Smooth muscle cell (in vitro differentiated cells): ENCODE data around the gene SLC1A1. TPM values are rescaled to one million over a fixed set of nuclear protein-coding genes. Genes with fewer than 3 reads are reported as not detected.

ENCODE experiments used
- DNase-seq: peaks from one replicate; lab custom pipeline; 2025; ENCODE audit not compliant: unreplicated experiment; lab: John Stamatoyannopoulos, UW
- H2AFZ ChIP-seq: fragments of 200-600 bp; sonication (generic); 2 replicates; pipeline ENCODE4 v1.6.0; 2016; ENCODE audit warnings: antibody characterized with exemption, low read depth, mild to moderate bottlenecking
- H3F3A ChIP-seq: fragments of 200-600 bp; sonication (generic); 2 replicates; pipeline ENCODE4 v1.6.0; 2017; ENCODE audit warnings: antibody characterized with exemption, low read depth
- H3K27ac ChIP-seq: fragments of 200-600 bp; sonication (generic); 2 replicates; pipeline ENCODE4 v1.5.1; 2016; ENCODE audit warnings: low read depth, mild to moderate bottlenecking
- H3K27me3 ChIP-seq: fragments of 200-600 bp; sonication (generic); 2 replicates; pipeline ENCODE4 v1.6.1; 2016; ENCODE audit warnings: low read depth, mild to moderate bottlenecking
- H3K36me3 ChIP-seq: fragments of 200-600 bp; sonication (generic); 2 replicates; pipeline ENCODE4 v1.5.1; 2016; ENCODE audit warnings: low read depth
- H3K4me1 ChIP-seq: fragments of 200-600 bp; sonication (generic); 2 replicates; pipeline ENCODE4 v1.5.1; 2016; ENCODE audit warnings: low read depth
- H3K4me2 ChIP-seq: fragments of 200-600 bp; sonication (generic); 2 replicates; pipeline ENCODE4 v1.6.0; 2016; ENCODE audit warnings: mild to moderate bottlenecking
- H3K4me3 ChIP-seq: fragments of 200-600 bp; sonication (generic); 2 replicates; pipeline ENCODE4 v1.5.1; 2016; ENCODE audit warnings: mild to moderate bottlenecking
- H3K79me2 ChIP-seq: fragments of 200-600 bp; sonication (generic); 2 replicates; pipeline ENCODE4 v1.6.0; 2016; ENCODE audit warnings: low read depth, mild to moderate bottlenecking
- H3K9ac ChIP-seq: fragments of 200-600 bp; sonication (generic); 2 replicates; pipeline ENCODE4 v1.6.0; 2016; ENCODE audit warnings: low read depth
- H3K9me3 ChIP-seq: fragments of 200-600 bp; sonication (generic); replicated peaks from 2 replicates; pipeline ENCODE4 v1.5.1; 2016; ENCODE audit warnings: low read depth
- H4K20me1 ChIP-seq: fragments of 200-600 bp; sonication (generic); 2 replicates; pipeline ENCODE4 v1.6.0; 2016; ENCODE audit warnings: low read depth
- CTCF ChIP-seq: fragments of 200-600 bp; sonication (generic); IDR thresholded peaks from 2 replicates; pipeline ENCODE4 v1.5.1; 2017; ENCODE audit warnings: borderline replicate concordance, mild to moderate bottlenecking, antibody characterized with exemption; ENCODE audit not compliant: insufficient read depth, poor library complexity, severe bottlenecking
- WGBS: methylation state at CpG from one replicate; pipeline ENCODE4 v1.1.7; 2016; ENCODE audit warnings: low lambda C conversion rate; 5-methylcytosine and 5-hydroxymethylcytosine counted together
- polyA plus RNA-seq: library from polyadenylated mRNA; unstranded; fragments of >200 nt; fragmentation: Nextera tagmentation; extraction: Ambion mirVana; gene quantifications from 2 replicates; pipeline ENCODE4 v1.2.1, GENCODE V29; 2016
- total RNA-seq: library from RNA; depleted of rRNA; stranded (reverse); fragments of >200 nt; gene quantifications from 2 replicates; pipeline ENCODE4 v1.2.3, GENCODE V29; 2014

SLC1A1 gene
- total and polyA plus RNA-seq, 2 experiments from 2014 or later: 11.3 to 15.6 TPM

GRCh38 chr9:4496497-4496896 is 6.2 kb downstream of the SLC1A1 start:
- H3K27ac ChIP-seq: no peak overlapping the region
- no peak overlapping the region for H2AFZ ChIP-seq
- no peaks in the 10 kb centered on the region for H3K9me3 ChIP-seq
- H3K27me3 ChIP-seq: no peaks in the 10 kb centered on the region
- H3K4me2 ChIP-seq: no peak overlapping the region
- H3K9ac ChIP-seq: no peak overlapping the region
- H3K4me3 ChIP-seq: no peak overlapping the region
- no peak for TF ChIP-seq CTCF
- peaks cover 8% of the 10 kb centered on the region for H3F3A ChIP-seq
- peaks cover 14% of the 10 kb centered on the region for H3K4me1 ChIP-seq
- no peaks in the 10 kb centered on the region for H3K79me2 ChIP-seq
- no peaks in the 10 kb centered on the region for H4K20me1 ChIP-seq
- WGBS: 84% methylated on average over 2 of the region's 2 CpGs
- no peaks in the 10 kb centered on the region for H3K36me3 ChIP-seq
- DNase-seq: no peak

- Histone ChIP-seq H3K4me2 (no peak overlapping the region), H3K4me3 (no peak overlapping the region), H3K27me3 (no peaks in the 10 kb centered on the region), H3K9me3 (no peaks in the 10 kb centered on the region), H3K79me2 (no peaks in the 10 kb centered on the region), H3F3A (peaks cover 17% of the 10 kb centered on the region), H2AFZ (no peak overlapping the region), H3K36me3 (no peaks in the 10 kb centered on the region), H3K4me1 (peaks cover 9% of the 10 kb centered on the region), H3K27ac (peak overlapping the region; percentile 13), H3K9ac (no peak overlapping the region), H4K20me1 (no peaks in the 10 kb centered on the region)
- WGBS: 0% methylated on average over 1 of the region's 1 CpG
- DNase-seq: no peak
- TF ChIP-seq CTCF: no peak
Observed at GRCh38 chr9:4497395-4497794, 7.1 kb downstream of the SLC1A1 start.

- 21% methylated on average over 1 of the region's 1 CpG for WGBS
- Histone ChIP-seq H3K4me1 (peaks cover 9% of the 10 kb centered on the region), H2AFZ (no peak overlapping the region), H3F3A (peaks cover 21% of the 10 kb centered on the region), H3K27ac (peak overlapping the region; percentile 13), H3K79me2 (no peaks in the 10 kb centered on the region), H4K20me1 (no peaks in the 10 kb centered on the region), H3K9me3 (no peaks in the 10 kb centered on the region), H3K4me2 (no peak overlapping the region), H3K27me3 (no peaks in the 10 kb centered on the region), H3K9ac (no peak overlapping the region), H3K36me3 (no peaks in the 10 kb centered on the region), H3K4me3 (no peak overlapping the region)
- no peak for TF ChIP-seq CTCF
- no peak for DNase-seq
Observed at GRCh38 chr9:4497855-4498254, 7.6 kb downstream of the SLC1A1 start.

GRCh38 chr9:4499917-4500316 is 9.6 kb downstream of the SLC1A1 start:
- Histone ChIP-seq H3K79me2 (no peaks in the 10 kb centered on the region), H3K27ac (no peak overlapping the region)

More at GRCh38 chr9:4499917-4500316, 9.6 kb downstream of the SLC1A1 start:
- H3K36me3 ChIP-seq: no peaks in the 10 kb centered on the region
- H3K9me3 ChIP-seq: no peaks in the 10 kb centered on the region
- no peak overlapping the region for H3K4me3 ChIP-seq
- no peaks in the 10 kb centered on the region for H4K20me1 ChIP-seq
- H3K27me3 ChIP-seq: no peaks in the 10 kb centered on the region
- no peak for DNase-seq
- no peak for TF ChIP-seq CTCF
- no peak overlapping the region for H2AFZ ChIP-seq
- WGBS: 83% methylated on average over 7 of the region's 7 CpGs
- no peak overlapping the region for H3K9ac ChIP-seq
- H3K4me1 ChIP-seq: peaks cover 12% of the 10 kb centered on the region
- no peak overlapping the region for H3K4me2 ChIP-seq
- H3F3A ChIP-seq: peaks cover 21% of the 10 kb centered on the region
